ENCODE data around the gene CD69. TPM values are rescaled to one million over a fixed set of nuclear protein-coding genes. Genes with fewer than 3 reads are reported as not detected.

Gene CD69
- total and polyA plus RNA-seq, 12 donors = 0.39 to 4.6 (median 1.5) TPM; not detected in 1

- 79 to 97% (median 92%) methylated on average over 2 to 3 of the region's 3 CpGs for WGBS, 4 donors
- intact Hi-C loops (cut with DNase I) = loop anchor here in 1 of 2 donors (5.0 kb wide), 1 partner anchor 73 kb away; no protein-coding TSS in a partner anchor
These were observed 49.9 kb downstream of the CD69 start for GRCh38 chr12:9710584-9711375.

DNA sequence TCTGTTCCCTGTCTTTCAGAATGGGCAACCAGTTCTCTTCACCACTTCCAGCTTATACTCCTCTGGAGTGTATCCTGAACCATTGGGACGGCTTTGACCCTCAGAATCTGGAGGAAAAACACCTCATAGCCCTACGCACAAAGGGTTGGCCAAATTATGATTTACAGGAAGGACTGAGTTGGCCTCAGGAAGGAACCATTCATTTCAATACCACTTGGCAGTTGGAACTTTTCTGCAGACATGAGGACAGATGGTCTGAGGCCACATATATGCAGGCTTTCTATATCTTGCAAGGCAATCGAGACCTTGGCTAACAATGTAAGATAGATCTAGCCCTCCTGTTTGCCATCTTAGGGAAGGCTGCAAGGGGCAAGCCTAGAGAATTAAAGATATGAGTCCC is 51.8 kb downstream of the CD69 start:
- DNase-seq = no peak
- intact Hi-C loops (cut with DNase I) = loop anchor here in 1 of 2 donors (5.0 kb wide), 1 partner anchor 77 kb away; no protein-coding TSS in a partner anchor
- WGBS, 4 donors = 67 to 92% (median 80%) methylated on average over 2 to 3 of the region's 3 CpGs
- Histone ChIP-seq H3K9me3 (replicated peaks in 1 of 3) (no peaks in the 10 kb centered on the region), H3K27me3 (no peaks in the 10 kb centered on the region), H3K36me3 (replicated peaks in 1 of 2) (no peaks in the 10 kb centered on the region), H3K4me1 (replicated peaks in 1 of 2) (no peaks in the 10 kb centered on the region), H3K27ac (no peak overlapping the region), H3K4me3 (no peak overlapping the region)
- no peak for TF ChIP-seq POLR2A (IDR thresholded peaks at IDR 0.05)
- TF ChIP-seq, protein P1, sequence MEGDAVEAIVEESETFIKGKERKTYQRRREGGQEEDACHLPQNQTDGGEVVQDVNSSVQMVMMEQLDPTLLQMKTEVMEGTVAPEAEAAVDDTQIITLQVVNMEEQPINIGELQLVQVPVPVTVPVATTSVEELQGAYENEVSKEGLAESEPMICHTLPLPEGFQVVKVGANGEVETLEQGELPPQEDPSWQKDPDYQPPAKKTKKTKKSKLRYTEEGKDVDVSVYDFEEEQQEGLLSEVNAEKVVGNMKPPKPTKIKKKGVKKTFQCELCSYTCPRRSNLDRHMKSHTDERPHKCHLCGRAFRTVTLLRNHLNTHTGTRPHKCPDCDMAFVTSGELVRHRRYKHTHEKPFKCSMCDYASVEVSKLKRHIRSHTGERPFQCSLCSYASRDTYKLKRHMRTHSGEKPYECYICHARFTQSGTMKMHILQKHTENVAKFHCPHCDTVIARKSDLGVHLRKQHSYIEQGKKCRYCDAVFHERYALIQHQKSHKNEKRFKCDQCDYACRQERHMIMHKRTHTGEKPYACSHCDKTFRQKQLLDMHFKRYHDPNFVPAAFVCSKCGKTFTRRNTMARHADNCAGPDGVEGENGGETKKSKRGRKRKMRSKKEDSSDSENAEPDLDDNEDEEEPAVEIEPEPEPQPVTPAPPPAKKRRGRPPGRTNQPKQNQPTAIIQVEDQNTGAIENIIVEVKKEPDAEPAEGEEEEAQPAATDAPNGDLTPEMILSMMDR (IDR thresholded peaks at IDR 0.05) = no peak

More at GRCh38 chr12:9710584-9711375, 49.9 kb downstream of the CD69 start:
- no peak overlapping the region for H3K4me3 ChIP-seq
- no peak for DNase-seq
- H3K36me3 ChIP-seq (replicated peaks in 1 of 2) = no peaks in the 10 kb centered on the region
- no peaks in the 10 kb centered on the region for H3K4me1 ChIP-seq (replicated peaks in 1 of 2)
- H3K27ac ChIP-seq = no peak overlapping the region
- no peaks in the 10 kb centered on the region for H3K27me3 ChIP-seq
- no peaks in the 10 kb centered on the region for H3K9me3 ChIP-seq (replicated peaks in 1 of 3)
- no peak for TF ChIP-seq POLR2A (IDR thresholded peaks at IDR 0.05)
- TF ChIP-seq, protein P1 (IDR thresholded peaks at IDR 0.05) = no peak

- H3K27ac ChIP-seq = no peak overlapping the region
- H3K4me1 ChIP-seq (replicated peaks in 1 of 2) = no peaks in the 10 kb centered on the region
- no peaks in the 10 kb centered on the region for H3K9me3 ChIP-seq (replicated peaks in 1 of 3)
- 44 to 53% (median 48%) methylated on average over 12 of the region's 12 CpGs for WGBS, 4 donors
- H3K4me3 ChIP-seq = no peak overlapping the region
- H3K27me3 ChIP-seq = no peaks in the 10 kb centered on the region
- no peaks in the 10 kb centered on the region for H3K36me3 ChIP-seq (replicated peaks in 1 of 2)
- intact Hi-C loops (cut with DNase I) = loop anchor here in 1 of 2 donors (5.0 kb wide), 1 partner anchor 76 kb away; no protein-coding TSS in a partner anchor
- peak; percentile 32 to 81 (median 52) for DNase-seq
- no peak for TF ChIP-seq POLR2A (IDR thresholded peaks at IDR 0.05)
- TF ChIP-seq, protein P1 (IDR thresholded peaks at IDR 0.05) = peak; percentile 58 to 79 (median 73)
These were observed 52.6 kb downstream of the CD69 start for GRCh38 chr12:9707864-9708808.

DNA sequence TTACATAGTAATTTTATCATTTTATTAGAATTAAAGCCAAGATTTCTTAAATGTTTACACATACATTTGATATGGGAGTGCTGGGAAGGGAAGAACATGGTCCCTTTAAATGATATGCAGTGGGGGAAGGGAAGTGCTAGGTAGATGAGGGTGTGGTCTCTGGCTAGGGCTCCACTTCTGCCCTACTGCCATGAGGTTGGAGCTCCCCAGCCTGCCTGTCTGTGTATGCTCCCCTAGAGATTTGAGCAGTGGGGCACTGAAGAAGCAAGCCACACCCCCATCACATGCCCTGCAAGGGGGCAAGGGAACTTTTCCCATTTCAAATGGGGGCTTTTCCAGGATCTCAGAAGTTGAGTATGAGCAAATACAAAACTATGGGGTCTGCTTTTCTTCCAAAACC is 53.3 kb downstream of the CD69 start:
- H3K36me3 ChIP-seq (replicated peaks in 1 of 2) = no peaks in the 10 kb centered on the region
- no peak for DNase-seq
- TF ChIP-seq POLR2A (IDR thresholded peaks at IDR 0.05) = no peak
- TF ChIP-seq, protein P1 (IDR thresholded peaks at IDR 0.05) = no peak
- no peaks in the 10 kb centered on the region for H3K9me3 ChIP-seq (replicated peaks in 1 of 3)
- no peak overlapping the region for H3K4me3 ChIP-seq
- no peak overlapping the region for H3K27ac ChIP-seq
- intact Hi-C loops (cut with DNase I) = loop anchor here in 1 of 2 donors (5.0 kb wide), 1 partner anchor 75 kb away; no protein-coding TSS in a partner anchor
- no peaks in the 10 kb centered on the region for H3K27me3 ChIP-seq
- H3K4me1 ChIP-seq (replicated peaks in 1 of 2) = no peaks in the 10 kb centered on the region

Measured in adrenal gland (tissue), 12 donors.